HG02943 (cell line): Measurements from ENCODE around the gene TMEM184B.
A peak's percentile ranks its signal among the peaks of the same experiment; 100 is the strongest.

ENCODE experiments used
- ATAC-seq: cut with Tn5 transposase; IDR thresholded peaks from one replicate; pipeline ENCODE4 v1.9.1; 2021; ENCODE audit warnings: mild to moderate bottlenecking, low read depth, moderate library complexity; ENCODE audit not compliant: unreplicated experiment

Gene TMEM184B

GRCh38 chr22:38211556-38211955, 61.3 kb downstream of the TMEM184B start:
- ATAC-seq, result no peak

GRCh38 chr22:38208551-38208968, 64.2 kb downstream of the TMEM184B start:
- ATAC-seq, result no peak

DNA sequence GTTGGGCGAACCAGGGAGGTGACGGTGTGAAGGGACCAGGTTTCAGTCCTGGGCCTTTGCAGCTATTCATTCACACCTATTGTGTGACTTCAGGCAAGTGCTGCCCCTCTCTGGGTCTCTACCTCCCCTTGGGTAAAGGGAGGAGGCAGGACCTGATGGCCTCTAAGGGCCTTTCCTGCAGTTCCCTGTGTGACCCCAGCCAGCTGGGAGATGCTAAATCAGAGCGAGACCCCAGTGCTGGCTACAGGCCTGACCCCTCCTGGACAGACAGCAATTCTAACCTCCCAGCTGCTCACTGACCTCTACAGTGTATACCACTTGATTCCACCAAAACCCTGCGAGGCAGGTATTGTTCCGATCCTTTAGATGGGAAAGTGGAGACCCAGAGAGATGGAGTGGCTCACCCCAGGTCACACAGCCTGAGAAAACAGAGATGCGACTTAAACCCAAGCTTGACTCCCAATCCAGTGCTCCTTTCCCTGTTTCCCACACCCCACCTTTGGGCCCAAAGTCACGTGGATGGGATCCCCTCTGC, 64.8 kb downstream of the TMEM184B start:
- ATAC-seq, result no peak

DNA sequence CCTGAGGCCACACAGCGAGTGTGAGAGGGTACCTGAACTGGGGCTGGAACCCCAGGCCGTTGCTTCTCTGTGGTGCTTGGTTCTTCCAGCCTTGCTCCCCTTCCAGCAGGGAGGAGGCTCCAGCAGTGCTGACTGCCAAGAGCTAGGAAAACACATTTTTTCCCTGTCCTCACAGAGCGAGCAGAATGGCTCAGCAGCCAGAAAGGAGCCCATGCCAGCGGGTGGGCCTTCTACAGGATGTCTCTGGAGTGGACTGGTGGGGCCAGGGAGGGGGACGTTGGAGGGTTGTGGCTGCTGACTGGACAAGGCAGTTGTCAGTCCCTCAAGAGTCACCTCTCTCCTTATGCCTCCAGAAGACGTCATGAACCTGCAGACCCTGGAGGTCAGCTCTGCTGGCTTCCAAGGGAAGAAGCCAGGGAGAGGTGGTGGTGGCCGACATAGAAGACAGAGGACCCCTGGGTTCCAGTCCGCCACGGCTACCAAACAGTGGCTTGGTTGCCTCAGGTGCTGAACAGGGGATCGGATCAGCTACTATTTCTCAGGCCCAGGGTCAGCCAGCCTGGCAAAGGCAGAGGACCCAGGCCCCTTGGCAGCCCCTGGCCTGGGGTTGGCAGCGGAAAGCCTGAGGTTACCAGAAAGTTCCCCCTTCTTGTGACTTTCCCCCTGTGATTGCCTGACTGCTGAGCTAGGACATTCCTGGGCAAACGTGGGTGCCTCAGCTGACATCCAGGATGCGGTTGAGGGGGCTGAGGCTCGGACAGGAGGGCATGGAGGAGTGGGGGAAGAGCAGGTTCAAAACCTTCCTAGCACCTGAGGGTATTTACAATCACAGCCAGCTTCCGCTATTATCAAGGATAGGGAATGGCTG, 67.3 kb downstream of the TMEM184B start:
- ATAC-seq, result no peak

GRCh38 chr22:38204784-38205183, 68.0 kb downstream of the TMEM184B start:
- ATAC-seq, result no peak

DNA sequence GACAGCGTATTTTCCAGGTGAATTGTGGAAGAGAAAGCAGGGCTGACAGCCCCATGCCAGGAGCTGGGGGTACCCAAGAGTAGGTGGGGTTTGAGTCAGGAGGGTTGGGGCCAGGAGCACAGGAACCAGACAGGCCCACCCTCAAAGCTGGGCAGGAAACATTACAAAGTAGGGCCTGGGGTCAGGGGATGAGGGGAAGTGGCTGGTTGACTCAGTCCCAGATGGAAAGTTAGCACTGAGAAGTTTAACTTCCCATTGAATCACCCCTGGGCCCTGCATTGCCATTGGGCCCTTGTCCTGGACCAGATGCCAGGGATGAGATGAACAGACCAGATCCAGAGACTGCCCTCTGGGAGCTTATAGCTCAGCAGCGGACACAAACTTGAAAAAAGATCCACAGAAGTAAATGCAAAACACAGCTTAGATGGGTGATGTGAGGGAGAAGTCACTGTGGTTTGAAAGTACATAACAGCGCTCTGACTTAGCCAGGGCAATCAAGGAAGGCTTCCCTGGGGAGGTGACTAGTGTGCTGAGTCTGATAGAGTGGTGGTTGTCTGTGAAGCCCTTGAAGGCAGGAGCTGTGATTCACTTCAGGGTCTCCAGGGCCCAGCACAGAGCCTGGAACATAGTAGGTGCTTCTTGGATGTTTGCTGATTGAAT, 68.8 kb downstream of the TMEM184B start:
- ATAC-seq, result no peak

- no peak for ATAC-seq
Measured at GRCh38 chr22:38203090-38203810, 69.6 kb downstream of the TMEM184B start.

GRCh38 chr22:38202437-38203089, 70.2 kb downstream of the TMEM184B start:
- no peak for ATAC-seq

DNA sequence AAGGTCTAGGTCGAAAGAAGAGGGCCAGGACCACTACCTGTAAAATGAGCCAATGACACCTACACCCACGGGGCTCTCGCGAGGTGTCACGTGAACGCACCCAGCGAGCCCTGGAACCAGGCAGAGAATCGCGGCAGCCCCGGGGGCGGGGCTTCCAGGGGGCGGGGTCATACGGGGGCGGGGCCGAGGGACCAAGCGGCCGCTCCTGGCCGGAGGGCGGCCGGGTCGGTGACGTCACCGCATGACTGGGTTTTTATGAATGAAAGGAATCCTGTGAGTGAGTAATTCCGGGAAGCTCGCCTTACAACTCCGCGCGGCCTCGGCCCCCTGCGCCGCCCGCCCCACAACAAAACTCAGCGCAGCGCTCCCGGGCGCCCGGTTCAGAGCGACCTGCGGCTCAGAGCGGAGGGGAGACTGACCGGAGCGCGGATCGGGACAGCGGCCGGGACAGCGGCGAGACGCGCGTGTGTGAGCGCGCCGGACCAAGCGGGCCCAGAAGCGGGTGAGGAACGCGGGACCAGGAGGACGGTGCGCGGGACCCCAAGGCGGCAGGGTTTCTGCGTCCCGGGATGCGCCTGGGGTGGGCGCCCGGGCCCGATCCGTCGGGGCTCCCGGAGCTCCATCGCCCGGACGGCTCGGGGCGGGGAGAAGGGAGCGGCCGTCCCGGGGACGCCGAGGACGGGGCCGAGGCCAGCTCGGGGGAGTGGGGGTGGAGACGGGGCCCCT, 70.9 kb downstream of the TMEM184B start, which contains the start of gene MAFF:
Gene MAFF (plus strand): TSS at position 284 of the 726 bp plus-strand sequence. CDS start 11,860 bp downstream, outside the sequence.
- ATAC-seq, result peak; percentile 43

GRCh38 chr22:38201371-38201710, 71.5 kb downstream of the TMEM184B start:
- ATAC-seq, result no peak

GRCh38 chr22:38199826-38200559, 72.8 kb downstream of the TMEM184B start:
- ATAC-seq, result no peak

DNA sequence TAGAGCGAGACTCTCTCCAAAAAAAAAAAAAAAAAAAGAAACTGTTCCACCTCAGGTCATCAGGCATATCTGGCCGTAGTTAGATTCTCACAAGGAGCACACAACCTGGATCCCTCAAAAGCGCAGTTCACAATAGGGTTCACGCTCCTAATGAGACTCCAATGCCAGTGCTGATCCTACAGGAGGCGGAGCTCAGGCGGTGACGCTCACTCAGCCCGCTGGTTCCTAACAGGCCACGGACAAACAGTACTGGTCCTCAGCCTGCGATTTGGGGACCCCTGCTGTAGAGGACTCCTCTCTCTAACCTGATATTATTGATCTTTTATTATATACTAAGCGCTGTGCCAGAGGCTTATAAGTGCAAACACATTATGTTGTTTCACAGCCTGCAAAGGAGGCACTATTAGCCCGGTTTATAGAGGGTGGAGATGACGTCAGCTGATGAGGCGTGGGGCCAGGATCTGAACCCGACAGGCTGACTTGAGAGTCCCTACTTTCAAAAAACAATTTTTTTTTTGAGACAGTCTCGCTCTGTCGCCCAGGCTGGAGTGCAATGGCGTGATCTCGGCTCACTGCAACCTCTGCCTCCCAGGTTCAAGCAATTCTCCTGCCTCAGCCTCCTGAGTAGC, 75.9 kb downstream of the TMEM184B start:
- ATAC-seq, result no peak

GRCh38 chr22:38193580-38193979, 79.2 kb downstream of the TMEM184B start:
- ATAC-seq, result no peak

DNA sequence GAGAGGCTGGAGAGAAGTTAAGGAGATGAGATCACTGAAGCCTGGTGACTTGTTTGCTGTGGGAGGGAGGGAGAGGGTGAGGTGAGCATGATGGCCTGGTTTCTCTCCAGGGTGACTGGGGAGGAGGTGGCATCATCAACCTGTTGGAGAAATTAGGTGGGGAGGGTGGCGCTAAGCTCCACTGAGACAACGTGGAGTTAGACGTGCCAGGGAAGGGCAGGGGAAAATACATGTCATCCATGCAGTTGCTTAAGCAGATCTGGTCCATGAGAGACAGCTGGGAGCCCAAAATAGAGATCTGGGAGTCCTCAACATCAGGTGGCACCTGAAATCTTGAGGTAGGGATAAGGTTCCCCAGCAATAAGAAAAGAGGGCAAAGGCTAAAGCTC, 80.3 kb downstream of the TMEM184B start:
- no peak for ATAC-seq

GRCh38 chr22:38191731-38192474, 80.9 kb downstream of the TMEM184B start:
- ATAC-seq, result no peak

DNA sequence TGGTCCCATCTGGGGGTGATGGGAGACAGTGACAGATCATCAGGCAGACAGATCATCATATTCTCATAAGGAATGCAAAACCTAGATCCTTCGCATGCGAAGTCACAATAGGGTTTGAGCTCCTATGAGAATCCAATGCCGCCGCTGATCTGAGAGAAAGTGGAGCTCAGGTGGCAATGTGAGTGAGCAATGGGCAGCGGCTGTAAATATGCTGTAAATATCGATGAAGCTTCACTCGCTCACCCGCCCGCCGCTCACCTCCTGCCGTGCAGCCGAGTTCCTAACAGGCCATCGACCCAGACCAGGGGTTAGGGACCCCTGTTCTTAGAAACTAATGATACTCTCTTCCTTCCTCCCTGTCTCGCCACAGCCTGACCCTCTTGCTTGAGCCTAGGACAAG, 81.8 kb downstream of the TMEM184B start:
- ATAC-seq, result no peak

DNA sequence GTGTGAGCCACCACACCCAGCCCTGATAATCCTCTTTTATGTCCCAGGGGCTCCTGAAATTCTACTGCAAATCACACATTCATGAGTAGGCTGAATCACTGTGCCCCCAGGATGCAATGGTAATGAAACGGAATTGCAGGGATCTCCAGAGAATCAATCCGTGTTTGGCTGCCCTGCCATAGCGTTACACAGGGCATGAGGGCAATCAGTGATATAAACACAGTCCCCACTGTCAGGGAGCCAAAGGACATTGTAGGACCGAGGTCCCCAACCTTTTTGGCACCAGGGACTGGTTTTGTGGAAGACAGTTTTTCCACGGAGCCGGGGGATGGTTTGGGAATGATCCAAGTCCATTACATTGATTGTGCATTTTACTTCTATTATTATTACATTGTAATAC, 82.2 kb downstream of the TMEM184B start:
- ATAC-seq, result no peak

- no peak for ATAC-seq
Measured at GRCh38 chr22:38189104-38189503, 83.7 kb downstream of the TMEM184B start.
